IPS-15b (cell line): ENCODE results near the gene TADA1.
"Not testable (repeated sequence)": the region's sequence is repeated elsewhere in the genome, so short reads cannot be mapped to it uniquely, and the experiment has no call there.

Source experiments
- H3K27me3 ChIP-seq: one replicate; pipeline ENCODE4 v1.6.1; 2013; ENCODE audit warnings: low read length; ENCODE audit not compliant: control insufficient read depth, insufficient read depth
- H3K36me3 ChIP-seq: one replicate; pipeline ENCODE4 v1.6.1; 2013; ENCODE audit warnings: low read length; ENCODE audit not compliant: control insufficient read depth, insufficient read depth
- H3K4me1 ChIP-seq: one replicate; pipeline ENCODE4 v1.6.1; 2013; ENCODE audit warnings: mild to moderate bottlenecking, low read length; ENCODE audit not compliant: control insufficient read depth, insufficient read depth
- H3K4me3 ChIP-seq: one replicate; pipeline ENCODE4 v1.5.1; 2013; ENCODE audit warnings: low read depth, low read length
- H3K9ac ChIP-seq: one replicate; pipeline ENCODE4 v1.6.1; 2013; ENCODE audit warnings: low read depth, mild to moderate bottlenecking, low read length
- H3K9me3 ChIP-seq: one replicate; pipeline ENCODE4 v1.6.1; 2013; ENCODE audit warnings: mild to moderate bottlenecking, low read length; ENCODE audit not compliant: control insufficient read depth, insufficient read depth

Gene TADA1

DNA sequence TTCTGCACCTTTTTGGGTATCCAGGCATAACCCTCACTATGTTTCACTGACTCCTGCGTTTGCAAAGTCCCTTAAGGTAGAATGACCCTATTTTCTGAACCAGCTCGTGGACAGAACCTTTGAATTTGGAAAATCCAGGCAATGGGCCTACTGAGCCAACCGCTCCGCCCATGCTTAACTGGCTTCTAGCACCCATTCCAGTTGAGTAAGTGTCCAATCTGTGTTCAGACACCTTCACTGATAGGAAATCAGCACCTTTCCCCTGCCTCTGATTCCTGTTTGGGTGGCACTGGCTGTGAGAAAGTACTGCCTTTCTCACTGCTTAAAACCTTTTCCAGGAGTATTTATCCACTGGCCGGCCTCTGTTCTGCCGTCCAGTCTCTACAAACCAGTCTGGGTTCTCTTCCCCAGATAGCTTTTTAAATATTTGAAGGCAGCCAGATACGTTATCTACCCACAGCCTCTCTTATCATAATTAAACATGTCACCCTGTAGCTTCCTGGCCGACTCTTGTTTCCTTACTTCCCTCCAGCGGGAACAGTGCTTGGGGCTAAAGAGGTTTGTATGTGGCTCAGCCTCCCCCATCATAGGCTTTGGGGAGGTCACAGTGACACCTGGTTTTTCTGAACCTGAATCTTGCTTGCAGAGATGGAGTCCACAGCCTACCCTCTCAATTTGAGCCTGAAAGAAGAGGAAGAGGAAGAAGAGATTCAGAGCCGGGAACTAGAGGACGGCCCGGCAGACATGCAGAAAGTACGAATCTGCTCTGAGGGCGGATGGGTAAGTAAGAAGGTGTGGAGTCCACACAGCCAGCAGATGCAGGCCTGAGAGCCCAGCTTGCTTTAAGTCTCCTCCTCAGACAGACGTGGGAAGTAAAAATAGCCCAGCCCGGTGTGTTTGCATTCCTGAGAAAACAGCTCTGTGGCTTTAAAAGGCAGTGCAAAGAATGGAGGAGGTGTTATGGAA lies 35.5 kb downstream of the TADA1 start:
- Histone ChIP-seq H3K4me1 (peaks cover 5% of the 10 kb centered on the region), H3K9me3 (no peaks in the 10 kb centered on the region), H3K27me3 (peaks cover 3% of the 10 kb centered on the region), H3K9ac (peak overlapping the region; percentile 73), H3K36me3 (peaks cover 38% of the 10 kb centered on the region), H3K4me3 (peak overlapping the region; percentile 77)

DNA sequence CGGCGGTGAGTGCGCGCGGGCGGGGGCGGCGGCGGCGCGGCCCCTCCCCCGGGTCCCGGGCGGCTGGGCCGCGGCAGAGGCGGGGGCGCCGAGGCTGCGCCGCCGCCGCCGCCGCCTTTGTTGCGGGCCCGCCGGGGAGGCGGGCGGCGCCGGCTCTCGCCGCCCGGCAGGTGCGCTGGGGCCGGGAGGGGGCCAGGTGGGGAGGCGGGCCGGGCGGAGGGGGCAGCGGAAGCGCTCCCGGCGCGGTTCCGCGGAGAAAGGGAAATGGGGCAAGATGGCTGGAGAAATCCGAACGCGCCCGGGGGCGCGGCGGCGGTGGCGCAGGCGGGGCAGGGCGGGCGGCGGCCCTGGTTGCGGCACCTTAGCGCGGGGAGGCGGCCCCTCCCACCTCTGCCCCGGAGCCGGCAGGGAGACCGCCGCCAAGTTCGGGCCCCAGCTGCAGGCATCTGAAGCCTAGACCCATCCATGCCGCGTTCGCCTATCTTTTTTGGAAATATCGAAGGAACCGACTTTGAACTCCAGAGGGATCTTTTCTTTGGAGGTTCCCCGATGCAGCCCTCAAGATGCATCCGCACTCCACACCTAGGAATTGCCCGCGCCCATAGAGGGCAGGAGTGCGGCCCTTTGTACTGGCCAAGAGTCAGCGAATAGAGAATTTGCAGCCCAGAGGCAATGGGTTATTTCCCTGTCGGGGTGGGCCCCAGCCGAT lies 36.3 kb downstream of the TADA1 start:
- Histone ChIP-seq H3K4me3 (peak overlapping the region; percentile 78), H3K9ac (peak overlapping the region; percentile 73), H3K27me3 (peaks cover 3% of the 10 kb centered on the region), H3K9me3 (no peaks in the 10 kb centered on the region), H3K4me1 (peaks cover 5% of the 10 kb centered on the region), H3K36me3 (peaks cover 32% of the 10 kb centered on the region)

- Histone ChIP-seq H3K9ac (peak within 1 kb of the TSS; percentile 92), H3K9me3 (no peaks in the 10 kb centered on the region), H3K36me3 (peaks cover 25% of the 10 kb centered on the region), H3K4me1 (peaks cover 5% of the 10 kb centered on the region), H3K27me3 (peaks cover 3% of the 10 kb centered on the region), H3K4me3 (peak within 1 kb of the TSS; percentile 78)
Observed at GRCh38 chr1:166838766-166839599, 37.1 kb downstream of the TADA1 start, which contains the start of gene POGK. Gene POGK (plus strand): TSS chr1:166839475. CDS start chr1:166840957, 1,482 bp downstream.

DNA sequence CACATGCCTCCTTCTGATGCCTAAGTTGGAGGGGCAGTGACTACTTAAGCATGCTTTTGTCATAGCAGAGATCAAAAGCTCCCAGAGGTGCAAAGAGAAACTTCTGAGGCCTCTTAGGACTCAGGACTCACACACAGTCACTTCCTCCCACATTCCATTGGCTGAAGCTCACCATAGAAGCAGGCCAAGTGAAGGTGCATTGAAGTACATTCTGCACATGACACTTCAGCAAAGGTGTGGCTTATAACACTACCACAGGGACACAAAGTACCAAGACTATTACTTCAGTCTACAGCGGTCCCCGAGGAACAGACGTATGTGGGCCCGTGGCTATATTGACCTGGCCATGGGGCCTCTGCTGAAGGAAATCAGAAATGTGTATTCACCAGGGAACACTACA lies 39.3 kb downstream of the TADA1 start:
- peaks cover 9% of the 10 kb centered on the region for H3K36me3 ChIP-seq
- peaks cover 3% of the 10 kb centered on the region for H3K27me3 ChIP-seq
- H3K4me1 ChIP-seq, result peaks cover 5% of the 10 kb centered on the region
- no peak overlapping the region for H3K4me3 ChIP-seq
- H3K9me3 ChIP-seq, result no peaks in the 10 kb centered on the region
- no peak overlapping the region for H3K9ac ChIP-seq

- not testable (repeated sequence) for H3K9me3 ChIP-seq, H3K36me3 ChIP-seq, H3K27me3 ChIP-seq, H3K9ac ChIP-seq, H3K4me1 ChIP-seq, H3K4me3 ChIP-seq
Observed at GRCh38 chr1:166829762-166830161, 46.3 kb downstream of the TADA1 start.

DNA sequence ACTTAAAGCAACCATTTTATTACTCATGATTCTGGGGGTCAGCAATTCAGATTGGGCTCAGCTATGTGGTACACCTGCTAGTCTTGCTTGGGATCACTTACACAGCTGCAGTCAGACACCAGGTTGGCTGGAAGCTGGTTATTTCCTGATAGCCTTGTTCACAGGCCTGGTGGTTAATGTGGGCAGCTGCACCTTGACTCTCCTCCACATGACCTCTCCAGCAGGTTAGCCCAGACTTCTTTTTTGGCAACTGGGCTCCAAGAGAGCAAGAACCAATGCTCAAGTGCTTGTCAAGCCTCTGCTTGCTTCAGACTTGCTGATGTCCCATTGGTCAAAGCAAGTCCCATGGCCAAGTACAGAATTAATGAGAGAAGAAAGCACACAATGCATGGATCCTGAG lies 48.6 kb downstream of the TADA1 start:
- Histone ChIP-seq H3K36me3 (no peaks in the 10 kb centered on the region), H3K9ac (no peak overlapping the region), H3K4me3 (no peak overlapping the region), H3K4me1 (no peaks in the 10 kb centered on the region), H3K27me3 (no peaks in the 10 kb centered on the region), H3K9me3 (peaks cover 3% of the 10 kb centered on the region)

- Histone ChIP-seq H3K9ac (no peak overlapping the region), H3K4me3 (no peak overlapping the region), H3K4me1 (no peaks in the 10 kb centered on the region), H3K36me3 (no peaks in the 10 kb centered on the region), H3K9me3 (no peaks in the 10 kb centered on the region), H3K27me3 (no peaks in the 10 kb centered on the region)
Observed at GRCh38 chr1:166822385-166822784, 53.7 kb downstream of the TADA1 start.

DNA sequence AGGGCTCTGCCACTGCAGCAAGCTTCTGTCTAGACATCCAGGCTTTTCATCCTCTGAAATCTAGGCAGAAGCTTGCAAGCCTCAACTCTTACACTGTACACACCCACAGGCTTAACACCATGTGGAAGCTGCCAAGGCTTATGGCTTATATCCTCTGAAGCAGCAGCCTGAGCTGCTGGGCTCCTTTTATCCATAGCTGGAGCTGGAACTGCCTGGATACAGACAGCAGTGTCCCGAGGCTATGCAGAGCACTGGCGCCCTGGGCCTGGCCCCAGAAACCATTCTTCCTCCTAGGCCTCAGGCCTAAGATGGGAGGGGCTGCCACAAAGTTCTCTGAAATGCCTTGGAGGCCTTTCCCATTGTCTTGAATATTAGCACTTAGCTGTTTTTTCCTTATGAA lies 56.1 kb downstream of the TADA1 start:
- no peaks in the 10 kb centered on the region for H3K4me1 ChIP-seq
- no peak overlapping the region for H3K9ac ChIP-seq
- no peaks in the 10 kb centered on the region for H3K9me3 ChIP-seq
- no peaks in the 10 kb centered on the region for H3K27me3 ChIP-seq
- H3K36me3 ChIP-seq, result no peaks in the 10 kb centered on the region
- H3K4me3 ChIP-seq, result no peak overlapping the region

DNA sequence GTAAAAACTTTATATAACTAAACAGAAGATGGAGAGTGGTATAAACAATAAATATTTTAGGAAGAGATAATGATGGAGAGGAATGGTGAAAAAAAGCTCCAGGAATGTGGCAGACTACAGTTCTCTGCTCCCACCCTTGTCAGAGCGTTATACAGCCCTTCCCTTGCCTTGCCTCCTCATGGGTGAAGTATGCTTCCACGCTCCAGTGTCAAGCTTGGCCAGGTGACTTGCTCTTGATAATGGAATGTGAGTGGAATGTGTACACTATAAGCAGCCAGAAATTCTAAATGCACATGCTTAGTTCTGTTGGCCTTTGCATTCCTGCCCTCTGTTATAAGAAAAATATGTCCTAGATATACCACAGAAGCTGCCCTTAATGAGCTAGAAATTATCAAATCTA lies 61.5 kb downstream of the TADA1 start:
- no peaks in the 10 kb centered on the region for H3K36me3 ChIP-seq
- H3K9ac ChIP-seq, result no peak overlapping the region
- H3K27me3 ChIP-seq, result no peaks in the 10 kb centered on the region
- no peaks in the 10 kb centered on the region for H3K4me1 ChIP-seq
- no peak overlapping the region for H3K4me3 ChIP-seq
- H3K9me3 ChIP-seq, result no peaks in the 10 kb centered on the region

- Histone ChIP-seq H3K4me1 (no peaks in the 10 kb centered on the region), H3K9me3 (no peaks in the 10 kb centered on the region), H3K4me3 (no peak overlapping the region), H3K36me3 (no peaks in the 10 kb centered on the region), H3K9ac (no peak overlapping the region), H3K27me3 (no peaks in the 10 kb centered on the region)
Observed at GRCh38 chr1:166813508-166814223, 62.4 kb downstream of the TADA1 start.

DNA sequence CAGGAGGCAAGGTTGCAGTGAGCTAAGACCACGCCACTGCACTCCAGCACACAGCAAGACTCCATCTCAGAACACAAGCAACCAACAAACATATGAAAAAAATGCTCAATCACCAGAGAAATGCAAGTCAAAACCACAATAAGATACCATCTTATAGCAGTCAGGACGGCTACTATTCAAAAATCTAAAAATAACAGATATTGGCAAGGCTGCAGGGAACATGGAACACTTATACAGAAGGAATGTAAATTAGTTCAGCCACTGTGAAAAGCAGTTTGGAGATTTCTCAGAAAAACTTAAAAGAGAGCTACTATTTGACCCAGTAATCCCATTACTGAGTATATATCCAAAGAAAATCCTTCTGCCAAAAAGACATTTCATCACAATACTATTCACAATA lies 64.4 kb downstream of the TADA1 start:
- H3K4me3 ChIP-seq, result no peak overlapping the region
- H3K27me3 ChIP-seq, result no peaks in the 10 kb centered on the region
- H3K36me3 ChIP-seq, result no peaks in the 10 kb centered on the region
- no peaks in the 10 kb centered on the region for H3K9me3 ChIP-seq
- H3K9ac ChIP-seq, result no peak overlapping the region
- no peaks in the 10 kb centered on the region for H3K4me1 ChIP-seq
